DOHH2 (cell line): ENCODE results near the gene NFIA.

ENCODE experiments used
- EZH2phosphoT487 ChIP-seq: fragments of 200-600 bp; sonication (generic); IDR thresholded peaks from 2 replicates; pipeline ENCODE4 v1.6.1; 2017; ENCODE audit warnings: borderline replicate concordance, mild to moderate bottlenecking, antibody characterized with exemption, low read length, moderate library complexity, mixed read lengths
- TF ChIP-seq, protein P1 (sequence below): fragments of 200-600 bp; sonication (generic); IDR thresholded peaks from one replicate; pipeline ENCODE4 v1.5.1; 2014; ENCODE audit warnings: antibody characterized with exemption, mild to moderate bottlenecking, low read depth, low read length; ENCODE audit not compliant: poor library complexity, severe bottlenecking

GRCh38 chr1:61425040-61425439 is 342.7 kb downstream of the NFIA start:
- TF ChIP-seq, protein P1, sequence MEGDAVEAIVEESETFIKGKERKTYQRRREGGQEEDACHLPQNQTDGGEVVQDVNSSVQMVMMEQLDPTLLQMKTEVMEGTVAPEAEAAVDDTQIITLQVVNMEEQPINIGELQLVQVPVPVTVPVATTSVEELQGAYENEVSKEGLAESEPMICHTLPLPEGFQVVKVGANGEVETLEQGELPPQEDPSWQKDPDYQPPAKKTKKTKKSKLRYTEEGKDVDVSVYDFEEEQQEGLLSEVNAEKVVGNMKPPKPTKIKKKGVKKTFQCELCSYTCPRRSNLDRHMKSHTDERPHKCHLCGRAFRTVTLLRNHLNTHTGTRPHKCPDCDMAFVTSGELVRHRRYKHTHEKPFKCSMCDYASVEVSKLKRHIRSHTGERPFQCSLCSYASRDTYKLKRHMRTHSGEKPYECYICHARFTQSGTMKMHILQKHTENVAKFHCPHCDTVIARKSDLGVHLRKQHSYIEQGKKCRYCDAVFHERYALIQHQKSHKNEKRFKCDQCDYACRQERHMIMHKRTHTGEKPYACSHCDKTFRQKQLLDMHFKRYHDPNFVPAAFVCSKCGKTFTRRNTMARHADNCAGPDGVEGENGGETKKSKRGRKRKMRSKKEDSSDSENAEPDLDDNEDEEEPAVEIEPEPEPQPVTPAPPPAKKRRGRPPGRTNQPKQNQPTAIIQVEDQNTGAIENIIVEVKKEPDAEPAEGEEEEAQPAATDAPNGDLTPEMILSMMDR = no peak
- TF ChIP-seq EZH2phosphoT487 = no peak
